HG02623 (cell line): Measurements from ENCODE around the gene HES5.

Source experiments
- ATAC-seq: cut with Tn5 transposase; IDR thresholded peaks from one replicate; pipeline ENCODE4 v1.9.1; 2021; ENCODE audit warnings: moderate library complexity; ENCODE audit not compliant: unreplicated experiment

HES5 gene

GRCh38 chr1:2516946-2517345 is 13.1 kb downstream of the HES5 start:
- no peak for ATAC-seq

GRCh38 chr1:2516124-2516523 is 13.9 kb downstream of the HES5 start:
- no peak for ATAC-seq

GRCh38 chr1:2515763-2516080 is 14.3 kb downstream of the HES5 start:
- ATAC-seq, result no peak

DNA sequence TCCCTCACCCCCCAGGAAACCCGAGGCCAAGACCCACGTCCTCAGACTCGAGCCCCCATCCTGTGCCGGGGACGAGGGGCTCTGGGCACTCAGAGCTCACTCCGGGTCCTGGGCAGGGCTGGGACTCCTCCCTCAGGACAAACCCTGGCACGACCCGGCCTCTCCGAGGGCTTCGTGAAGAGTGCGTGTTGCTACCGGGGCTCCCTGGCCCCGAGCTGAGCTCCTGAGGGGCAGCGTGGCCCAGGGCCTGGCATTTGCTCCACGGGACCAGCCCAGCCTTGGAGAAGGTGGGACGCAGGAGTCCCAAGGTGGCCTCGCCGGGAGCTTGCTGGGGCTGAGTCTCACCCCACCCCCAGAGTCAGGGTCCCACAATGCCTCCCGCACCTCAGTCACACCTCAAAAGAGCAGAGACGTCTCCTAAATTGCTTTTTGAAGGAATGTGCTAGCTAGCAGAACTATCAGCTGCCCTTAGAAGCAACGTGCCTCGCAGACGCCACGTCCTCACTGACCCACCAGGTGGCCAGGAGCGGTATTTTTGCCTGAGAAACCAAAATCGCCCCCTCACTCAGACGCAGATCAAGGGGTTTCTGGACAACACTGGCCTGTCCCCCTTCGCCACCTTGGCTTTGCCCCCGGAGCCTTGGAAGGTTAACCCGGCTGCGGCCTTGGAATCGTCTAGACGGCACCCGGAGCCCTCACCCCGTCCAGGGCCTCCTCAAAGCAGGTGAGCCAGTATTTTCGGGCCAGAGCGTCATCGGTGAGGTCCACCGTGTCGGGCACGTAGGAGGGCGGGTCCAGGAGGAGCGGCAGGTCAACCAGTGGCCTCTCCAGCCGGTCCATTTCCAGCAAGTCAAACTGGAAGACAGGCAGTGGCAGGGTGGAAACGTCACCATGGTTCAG is 14.9 kb downstream of the HES5 start:
- ATAC-seq, result no peak

DNA sequence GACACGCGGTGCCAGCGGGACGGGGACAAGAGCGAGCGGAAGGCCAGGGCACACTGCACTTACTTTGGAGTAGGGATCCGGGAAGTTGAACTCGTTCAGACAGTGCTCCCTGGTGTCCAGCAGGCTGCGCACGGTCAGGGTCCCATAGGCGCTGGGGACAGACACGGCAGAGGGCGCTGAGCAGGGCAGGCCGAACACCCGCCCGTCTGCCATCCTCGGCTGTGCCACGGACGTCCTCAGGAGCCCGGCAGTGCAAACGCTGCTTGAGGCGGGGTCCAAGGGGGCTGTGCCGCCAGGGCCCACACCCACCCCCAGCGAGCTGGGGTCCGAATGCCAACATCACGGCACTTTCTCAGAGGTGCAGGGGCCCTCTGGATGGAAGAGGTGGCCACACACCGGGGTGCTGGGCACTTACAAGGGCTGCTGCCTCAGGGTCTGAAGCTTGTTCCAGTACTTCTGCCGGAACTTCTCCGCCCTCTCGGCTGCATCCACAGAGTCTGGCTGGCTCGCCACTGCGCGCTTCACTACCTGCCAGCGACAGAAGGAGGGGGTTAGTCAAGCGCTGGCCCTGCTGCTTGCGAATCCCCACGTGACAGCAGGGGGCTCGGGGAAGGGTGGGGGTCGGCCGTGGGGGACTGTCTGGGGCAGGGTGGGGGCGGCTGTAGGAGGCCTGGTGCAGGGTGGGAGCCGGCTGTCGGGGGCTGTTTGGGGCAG is 16.0 kb downstream of the HES5 start:
- no peak for ATAC-seq

GRCh38 chr1:2512862-2513421 is 17.1 kb downstream of the HES5 start:
- ATAC-seq, result no peak

DNA sequence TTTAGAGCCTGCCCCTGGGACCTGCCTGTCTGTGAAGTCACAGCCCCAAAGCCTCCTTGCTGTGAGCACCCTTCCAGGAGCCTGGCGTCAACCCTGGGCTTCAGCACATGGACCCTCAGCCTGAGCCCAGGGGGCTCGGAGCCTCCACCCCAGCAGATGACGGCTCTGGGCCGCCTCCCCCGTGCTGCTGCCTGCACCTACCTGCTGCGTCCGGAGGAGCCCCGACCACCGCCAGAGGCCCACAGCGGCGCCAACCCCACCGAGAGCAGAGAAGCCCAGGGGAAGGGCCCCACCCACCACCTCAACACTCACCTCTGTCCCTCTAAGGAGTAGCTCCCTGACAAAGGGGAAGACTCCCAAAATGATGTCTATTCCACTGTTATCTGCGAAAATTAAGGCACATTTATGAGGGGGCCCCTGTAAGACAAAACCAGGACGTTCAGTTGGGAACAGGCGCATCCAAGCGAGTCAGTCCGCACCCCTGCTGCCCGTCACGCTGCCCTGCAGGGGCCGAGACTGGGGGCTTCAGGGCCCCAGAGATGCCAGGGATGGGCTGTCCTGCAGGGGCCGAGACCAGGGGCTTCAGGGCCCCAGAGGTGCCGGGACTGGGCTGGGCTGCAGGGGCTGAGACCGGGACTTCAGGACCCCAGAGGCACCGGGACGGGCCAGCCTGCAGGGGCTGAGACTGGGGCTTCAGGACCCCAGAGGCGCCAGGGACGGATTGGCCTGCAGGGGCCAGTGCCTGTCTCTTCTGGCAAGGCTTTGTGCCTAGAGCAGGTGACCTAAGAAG is 19.5 kb downstream of the HES5 start:
- ATAC-seq, result no peak

DNA sequence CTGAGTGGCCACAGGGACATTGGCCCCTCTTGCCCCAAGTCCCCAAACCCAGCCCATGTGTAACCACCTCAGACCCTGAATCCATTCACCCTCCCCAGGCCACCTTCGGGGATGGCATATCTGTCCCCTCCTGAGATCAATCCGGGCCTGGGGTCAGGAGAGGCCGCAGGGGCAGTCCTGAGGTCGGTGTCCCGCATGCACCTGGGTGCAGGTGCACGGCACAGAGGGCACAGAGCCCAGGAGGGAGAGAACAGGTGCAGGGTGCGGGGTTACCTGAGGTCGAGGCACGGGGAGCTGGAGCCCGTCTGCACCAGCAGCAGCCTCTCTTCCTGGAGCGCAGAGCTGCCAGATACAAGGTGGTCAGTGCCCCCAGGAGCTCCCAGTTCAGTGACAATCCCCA is 20.5 kb downstream of the HES5 start:
- ATAC-seq, result no peak

DNA sequence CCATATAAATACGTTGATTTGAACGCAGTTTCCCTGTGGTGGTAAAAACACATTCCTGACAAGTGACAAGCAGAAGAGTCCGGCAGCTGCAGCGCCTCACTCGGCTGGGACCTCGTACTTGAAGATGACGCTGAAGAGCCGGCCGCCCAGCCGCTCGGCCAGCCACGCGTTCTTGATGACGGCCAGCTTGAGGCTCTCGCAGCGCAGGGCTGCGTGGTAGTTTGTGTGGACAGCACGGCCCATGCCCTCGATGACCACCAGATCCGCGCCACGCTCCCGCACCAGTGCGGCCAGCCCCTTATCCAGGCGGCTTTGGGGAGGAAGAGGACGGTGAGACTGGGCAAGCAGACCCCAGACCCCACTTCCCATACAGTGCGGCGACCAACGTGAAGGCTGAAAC is 21.3 kb downstream of the HES5 start:
- ATAC-seq, result no peak

DNA sequence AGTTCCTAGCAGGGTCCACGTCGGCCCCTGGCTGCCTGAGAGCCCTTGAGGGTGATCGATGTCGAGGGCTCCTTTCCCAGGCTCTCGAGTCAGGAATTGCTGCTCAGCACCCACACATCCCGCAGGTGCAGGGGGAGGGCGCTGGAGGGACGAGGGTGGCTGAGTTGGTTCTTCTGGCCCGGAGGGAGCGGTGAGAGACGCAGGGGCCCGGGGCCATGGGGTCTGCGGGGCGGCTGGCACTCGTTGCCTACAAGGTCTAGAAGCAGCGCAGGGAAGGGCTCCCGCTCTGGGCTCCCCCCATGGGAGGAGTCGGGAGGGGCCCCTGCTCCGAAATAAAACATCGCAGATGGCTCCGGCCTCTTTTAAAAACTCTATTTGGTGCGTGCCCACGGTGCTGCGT is 21.9 kb downstream of the HES5 start:
- no peak for ATAC-seq

DNA sequence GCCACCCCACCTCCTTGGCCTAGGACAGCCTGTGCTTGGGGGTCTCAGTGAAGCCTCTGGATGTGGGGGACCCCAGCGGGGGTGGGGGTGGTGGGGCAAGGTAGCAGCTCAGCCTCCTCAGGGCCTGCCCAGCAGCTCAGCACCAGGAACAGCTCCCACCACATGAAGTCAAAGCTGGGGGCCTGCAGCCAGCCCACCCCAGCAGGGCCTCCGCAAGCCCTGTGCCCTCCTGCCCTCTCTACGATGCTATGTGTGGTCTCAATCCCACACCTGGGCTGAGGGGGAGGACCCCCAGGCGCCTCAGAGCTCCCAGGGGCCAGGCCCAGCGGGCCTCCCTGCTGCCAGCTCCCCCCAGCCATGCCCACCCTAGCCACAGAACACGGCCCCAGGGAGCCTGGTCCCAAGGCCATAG is 22.3 kb downstream of the HES5 start:
- ATAC-seq, result no peak

DNA sequence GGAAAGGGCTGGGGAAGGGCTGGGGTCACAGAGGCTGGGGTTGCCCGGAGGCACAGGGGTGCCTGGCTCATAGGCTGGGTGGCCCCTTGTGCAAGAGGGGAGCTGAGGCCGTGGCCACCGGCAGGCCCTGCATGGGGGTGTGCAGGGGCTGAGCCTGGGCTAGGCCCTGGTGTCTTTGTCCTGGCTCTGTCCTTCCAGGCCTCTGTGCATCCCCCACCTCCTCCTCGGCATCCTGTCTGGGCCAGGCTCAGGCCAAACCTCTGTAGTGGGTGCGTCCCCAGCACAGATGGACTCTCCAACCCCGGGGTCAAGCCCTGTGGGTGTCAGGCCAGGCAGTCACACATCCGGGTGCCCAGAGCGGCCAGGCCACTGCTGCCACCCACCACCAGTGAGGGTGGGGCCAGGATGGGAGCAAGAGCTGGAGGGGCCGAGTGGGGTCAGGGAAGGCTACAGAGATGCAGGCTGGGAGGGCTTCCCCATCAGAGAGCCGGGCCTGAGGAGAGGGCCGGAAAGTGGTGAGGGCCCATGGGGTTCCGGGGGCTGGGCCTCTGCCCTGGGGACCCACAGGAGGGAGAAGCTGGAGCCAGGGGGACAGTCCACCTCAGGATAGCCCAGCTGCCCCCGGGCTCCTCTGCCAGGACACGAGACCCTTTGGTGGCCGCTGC is 23.0 kb downstream of the HES5 start:
- no peak for ATAC-seq

- ATAC-seq, result no peak
These were observed 23.8 kb downstream of the HES5 start for GRCh38 chr1:2506007-2506860.

- no peak for ATAC-seq
These were observed 24.5 kb downstream of the HES5 start for GRCh38 chr1:2505461-2505994.

- no peak for ATAC-seq
These were observed 25.2 kb downstream of the HES5 start for GRCh38 chr1:2504949-2505272.

- no peak for ATAC-seq
These were observed 25.7 kb downstream of the HES5 start for GRCh38 chr1:2504225-2504948.

DNA sequence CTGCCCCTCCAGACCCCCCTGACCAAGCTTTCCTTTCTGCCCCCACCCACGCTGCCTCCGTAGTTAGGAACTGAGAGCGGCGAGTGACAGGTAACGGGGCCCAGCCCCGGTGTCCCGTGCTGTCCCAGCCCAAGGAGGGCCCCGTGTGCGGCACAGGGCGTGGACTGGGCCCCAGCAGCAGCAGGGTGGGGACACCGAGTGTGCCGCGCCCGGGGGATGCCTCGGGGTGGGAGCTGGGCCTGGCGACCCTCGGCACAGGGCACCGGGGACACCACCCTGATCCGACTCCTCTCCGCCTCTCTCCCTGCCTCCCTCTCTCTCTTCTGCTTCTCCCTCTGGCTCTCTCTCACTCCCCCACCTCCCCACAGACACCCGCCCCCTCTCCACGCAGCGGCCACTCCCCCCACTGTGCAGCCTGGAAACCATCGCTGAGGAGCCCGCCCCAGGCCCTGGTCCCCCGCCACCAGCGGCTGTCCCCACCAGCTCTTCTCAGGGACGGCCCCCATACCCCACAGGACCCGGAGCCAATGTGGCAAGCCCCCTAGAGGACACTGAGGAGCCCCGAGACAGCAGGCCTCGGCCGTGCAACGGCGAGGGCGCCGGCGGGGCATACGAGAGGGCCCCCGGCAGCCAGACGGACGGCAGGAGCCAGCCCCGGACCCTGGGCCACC is 26.4 kb downstream of the HES5 start:
- ATAC-seq, result no peak

- ATAC-seq, result no peak
These were observed 27.2 kb downstream of the HES5 start for GRCh38 chr1:2502661-2503553.
